Parathyroid adenoma (tissue), 2 donors: ENCODE results near the gene SASH1.

Experiments used
- H2AFZ ChIP-seq: fragments of 300-600 bp; sonication (generic); one replicate; pipeline ENCODE4 v1.7.0; 2017; ENCODE audit warnings: antibody characterized with exemption, mild to moderate bottlenecking
- H3K27ac ChIP-seq: fragments of 300-600 bp; sonication (generic); one replicate; pipeline ENCODE4 v1.7.0; 2017
- H3K27me3 ChIP-seq: fragments of 300-600 bp; sonication (generic); one replicate; pipeline ENCODE4 v1.7.0; 2017; ENCODE audit warnings: low read length; ENCODE audit not compliant: control insufficient read depth, insufficient read depth
- H3K36me3 ChIP-seq: fragments of 300-600 bp; sonication (generic); one replicate; pipeline ENCODE4 v1.7.0; 2017; ENCODE audit warnings: low read length; ENCODE audit not compliant: control insufficient read depth, insufficient read depth
- H3K4me1 ChIP-seq: fragments of 300-600 bp; sonication (generic); one replicate; pipeline ENCODE4 v1.7.0; 2017; ENCODE audit warnings: control low read depth
- H3K4me2 ChIP-seq: fragments of 300-600 bp; sonication (generic); one replicate; pipeline ENCODE4 v1.7.0; 2017; ENCODE audit warnings: low read length
- H3K4me3 ChIP-seq: fragments of 300-600 bp; sonication (generic); one replicate; pipeline ENCODE4 v1.7.0; 2017; ENCODE audit warnings: low read depth, low read length
- H3K79me2 ChIP-seq: fragments of 300-600 bp; sonication (generic); one replicate; pipeline ENCODE4 v1.7.0; 2017; ENCODE audit warnings: control low read depth
- H3K9ac ChIP-seq: fragments of 300-600 bp; sonication (generic); one replicate; pipeline ENCODE4 v1.7.0; 2017; ENCODE audit warnings: mild to moderate bottlenecking
- H3K9me3 ChIP-seq: fragments of 300-600 bp; sonication (generic); one replicate; pipeline ENCODE4 v1.7.0; 2017; ENCODE audit warnings: low read length; ENCODE audit not compliant: control insufficient read depth
- CTCF ChIP-seq: fragments of 300-600 bp; sonication (generic); IDR thresholded peaks from one replicate; pipeline ENCODE4 v1.7.0; 2017; ENCODE audit warnings: antibody characterized with exemption, mild to moderate bottlenecking
- donor health status: primary hyperparathyroidism.

Gene SASH1

GRCh38 chr6:148518511-148519156, 176.0 kb downstream of the SASH1 start:
- no peak overlapping the region for H2AFZ ChIP-seq
- no peaks in the 10 kb centered on the region for H3K27me3 ChIP-seq
- no peak for TF ChIP-seq CTCF
- no peaks in the 10 kb centered on the region for H3K9me3 ChIP-seq
- no peaks in the 10 kb centered on the region for H3K79me2 ChIP-seq
- H3K4me1 ChIP-seq: no peaks in the 10 kb centered on the region
- H3K27ac ChIP-seq: no peak overlapping the region
- H3K4me2 ChIP-seq: no peak overlapping the region
- H3K9ac ChIP-seq: no peak overlapping the region
- no peaks in the 10 kb centered on the region for H3K36me3 ChIP-seq
- H3K4me3 ChIP-seq: no peak overlapping the region

GRCh38 chr6:148520109-148520841, 177.6 kb downstream of the SASH1 start:
- Histone ChIP-seq H3K79me2 (no peaks in the 10 kb centered on the region), H3K9me3 (no peaks in the 10 kb centered on the region), H3K9ac (no peak overlapping the region), H3K27ac (peak overlapping the region; percentile 20), H3K36me3 (no peaks in the 10 kb centered on the region), H3K4me2 (no peak overlapping the region), H2AFZ (no peak overlapping the region), H3K4me1 (no peaks in the 10 kb centered on the region), H3K27me3 (no peaks in the 10 kb centered on the region), H3K4me3 (no peak overlapping the region)
- TF ChIP-seq CTCF: no peak

- no peak overlapping the region for H3K27ac ChIP-seq
- TF ChIP-seq CTCF: no peak
Observed at GRCh38 chr6:148521158-148521557, 178.5 kb downstream of the SASH1 start.

GRCh38 chr6:148521586-148521985, 178.9 kb downstream of the SASH1 start:
- Histone ChIP-seq H3K79me2 (no peaks in the 10 kb centered on the region), H3K4me2 (no peak overlapping the region), H3K27me3 (no peaks in the 10 kb centered on the region), H3K9ac (no peak overlapping the region), H3K36me3 (no peaks in the 10 kb centered on the region), H3K9me3 (no peaks in the 10 kb centered on the region), H2AFZ (no peak overlapping the region), H3K4me1 (no peaks in the 10 kb centered on the region), H3K27ac (no peak overlapping the region), H3K4me3 (no peak overlapping the region)
- no peak for TF ChIP-seq CTCF

More at GRCh38 chr6:148521158-148521557, 178.5 kb downstream of the SASH1 start:
- Histone ChIP-seq H2AFZ (no peak overlapping the region), H3K4me2 (no peak overlapping the region), H3K4me3 (no peak overlapping the region), H3K36me3 (no peaks in the 10 kb centered on the region), H3K9ac (no peak overlapping the region), H3K79me2 (no peaks in the 10 kb centered on the region), H3K4me1 (no peaks in the 10 kb centered on the region), H3K9me3 (no peaks in the 10 kb centered on the region), H3K27me3 (no peaks in the 10 kb centered on the region)

- Histone ChIP-seq H3K4me2 (no peak overlapping the region), H3K9me3 (no peaks in the 10 kb centered on the region), H3K27ac (no peak overlapping the region), H3K27me3 (no peaks in the 10 kb centered on the region), H2AFZ (no peak overlapping the region), H3K4me1 (no peaks in the 10 kb centered on the region), H3K4me3 (no peak overlapping the region), H3K9ac (no peak overlapping the region), H3K36me3 (no peaks in the 10 kb centered on the region), H3K79me2 (no peaks in the 10 kb centered on the region)
- TF ChIP-seq CTCF: no peak
Observed at GRCh38 chr6:148523048-148523447, 180.4 kb downstream of the SASH1 start.
